NT2/D1 (cell line): ENCODE results near the gene FJX1.

ENCODE experiments used
- DNase-seq: peaks from one replicate; pipeline ENCODE4 v3.0.0-alpha.2; 2011; ENCODE audit warnings: low read depth, low spot score
- H3K27me3 ChIP-seq: 2 replicates; pipeline ENCODE4 v1.6.0; 2011; ENCODE audit warnings: mild to moderate bottlenecking; ENCODE audit not compliant: insufficient read length, insufficient read depth
- H3K36me3 ChIP-seq: 2 replicates; pipeline ENCODE4 v1.6.1; 2011; ENCODE audit warnings: mild to moderate bottlenecking, low read length, mixed read lengths; ENCODE audit not compliant: insufficient read depth, insufficient read length
- H3K4me1 ChIP-seq: 2 replicates; pipeline ENCODE4 v1.5.1; 2011; ENCODE audit not compliant: insufficient read depth, insufficient read length
- H3K4me3 ChIP-seq: 2 replicates; pipeline ENCODE4 v1.5.1; 2011; ENCODE audit warnings: low read depth; ENCODE audit not compliant: insufficient read length
- H3K9ac ChIP-seq: 2 replicates; pipeline ENCODE4 v1.6.0; 2011; ENCODE audit warnings: low read depth; ENCODE audit not compliant: insufficient read length
- H3K9me3 ChIP-seq: 2 replicates; pipeline ENCODE4 v1.5.1; 2011; ENCODE audit warnings: mild to moderate bottlenecking, low read length; ENCODE audit not compliant: insufficient read depth
- SUZ12 ChIP-seq: IDR thresholded peaks from 2 replicates; pipeline ENCODE4 v1.6.1; 2011; ENCODE audit not compliant: insufficient read length, insufficient read depth; ENCODE audit errors: extremely low read depth
- YY1 ChIP-seq: IDR thresholded peaks from 2 replicates; pipeline ENCODE4 v1.6.1; 2011; ENCODE audit not compliant: insufficient read length, insufficient read depth
- ZNF274 ChIP-seq: IDR thresholded peaks from 2 replicates; pipeline ENCODE4 v1.6.1; 2011; ENCODE audit warnings: mild to moderate bottlenecking, low read depth, low read length

The FJX1 gene

DNA sequence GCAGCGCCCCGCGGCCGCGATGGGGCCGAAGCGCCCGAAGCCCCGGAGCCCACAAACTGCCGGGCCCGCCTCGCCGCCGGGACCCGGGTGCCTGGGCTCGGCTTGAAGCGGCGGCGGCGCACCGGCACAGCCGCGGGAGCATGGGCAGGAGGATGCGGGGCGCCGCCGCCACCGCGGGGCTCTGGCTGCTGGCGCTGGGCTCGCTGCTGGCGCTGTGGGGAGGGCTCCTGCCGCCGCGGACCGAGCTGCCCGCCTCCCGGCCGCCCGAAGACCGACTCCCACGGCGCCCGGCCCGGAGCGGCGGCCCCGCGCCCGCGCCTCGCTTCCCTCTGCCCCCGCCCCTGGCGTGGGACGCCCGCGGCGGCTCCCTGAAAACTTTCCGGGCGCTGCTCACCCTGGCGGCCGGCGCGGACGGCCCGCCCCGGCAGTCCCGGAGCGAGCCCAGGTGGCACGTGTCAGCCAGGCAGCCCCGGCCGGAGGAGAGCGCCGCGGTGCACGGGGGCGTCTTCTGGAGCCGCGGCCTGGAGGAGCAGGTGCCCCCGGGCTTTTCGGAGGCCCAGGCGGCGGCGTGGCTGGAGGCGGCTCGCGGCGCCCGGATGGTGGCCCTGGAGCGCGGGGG lies 346 bp downstream of the FJX1 start:
- TF ChIP-seq YY1 (no peak), SUZ12 (no peak), ZNF274 (no peak)
- peak overlapping the region; percentile 90 for H3K4me3 ChIP-seq
- peaks cover 18% of the 10 kb centered on the region for H3K36me3 ChIP-seq
- H3K27me3 ChIP-seq, result no peaks in the 10 kb centered on the region
- peak overlapping the region; percentile 93 for H3K9ac ChIP-seq
- H3K4me1 ChIP-seq, result peaks cover 2% of the 10 kb centered on the region
- no peaks in the 10 kb centered on the region for H3K9me3 ChIP-seq
- DNase-seq, result no peak

- DNase-seq, result no peak
- no peaks in the 10 kb centered on the region for H3K27me3 ChIP-seq
- peak overlapping the region; percentile 93 for H3K9ac ChIP-seq
- peaks cover 2% of the 10 kb centered on the region for H3K4me1 ChIP-seq
- H3K36me3 ChIP-seq, result peaks cover 18% of the 10 kb centered on the region
- TF ChIP-seq SUZ12 (no peak), ZNF274 (no peak), YY1 (no peak)
- peak overlapping the region; percentile 90 for H3K4me3 ChIP-seq
- H3K9me3 ChIP-seq, result no peaks in the 10 kb centered on the region
Measured at GRCh38 chr11:35619116-35619854, 1.0 kb downstream of the FJX1 start.

- Histone ChIP-seq H3K9ac (peak overlapping the region; percentile 93), H3K4me3 (peak overlapping the region; percentile 90), H3K9me3 (no peaks in the 10 kb centered on the region), H3K36me3 (peaks cover 18% of the 10 kb centered on the region), H3K4me1 (peaks cover 2% of the 10 kb centered on the region), H3K27me3 (no peaks in the 10 kb centered on the region)
- TF ChIP-seq ZNF274, result no peak
- TF ChIP-seq YY1, result no peak
- no peak for TF ChIP-seq SUZ12
- DNase-seq, result no peak
Measured at GRCh38 chr11:35619855-35620640, 1.8 kb downstream of the FJX1 start.

DNA sequence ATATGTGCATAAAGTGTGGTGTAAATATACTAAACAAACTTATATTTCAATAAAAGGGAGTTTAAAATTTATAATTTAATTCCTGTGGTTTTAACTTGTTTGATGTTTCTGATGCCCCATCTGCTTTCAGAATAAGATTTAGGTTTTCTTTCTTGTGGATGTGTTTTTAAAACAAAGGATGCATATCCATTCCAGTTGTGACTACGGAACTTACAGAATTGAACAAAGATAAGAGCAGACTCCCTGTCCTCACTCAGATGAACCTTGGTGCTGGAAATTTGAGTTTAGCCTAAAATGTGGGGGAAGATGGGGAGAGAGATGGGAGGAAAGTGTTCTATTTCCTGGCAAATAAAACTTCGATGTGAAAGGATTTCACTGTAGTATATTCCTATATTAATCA lies 2.5 kb downstream of the FJX1 start:
- no peaks in the 10 kb centered on the region for H3K9me3 ChIP-seq
- no peak for TF ChIP-seq YY1
- no peak for TF ChIP-seq ZNF274
- no peak for TF ChIP-seq SUZ12
- H3K36me3 ChIP-seq, result peaks cover 18% of the 10 kb centered on the region
- peak overlapping the region; percentile 90 for H3K4me3 ChIP-seq
- no peaks in the 10 kb centered on the region for H3K27me3 ChIP-seq
- H3K9ac ChIP-seq, result no peak overlapping the region
- no peak for DNase-seq
- H3K4me1 ChIP-seq, result peaks cover 2% of the 10 kb centered on the region

GRCh38 chr11:35621620-35622019 lies 3.4 kb downstream of the FJX1 start:
- DNase-seq, result no peak
- Histone ChIP-seq H3K4me3 (no peak overlapping the region), H3K36me3 (peaks cover 18% of the 10 kb centered on the region), H3K9ac (no peak overlapping the region), H3K27me3 (no peaks in the 10 kb centered on the region), H3K4me1 (no peaks in the 10 kb centered on the region), H3K9me3 (no peaks in the 10 kb centered on the region)
- TF ChIP-seq ZNF274, result no peak
- TF ChIP-seq YY1, result no peak
- no peak for TF ChIP-seq SUZ12

- TF ChIP-seq YY1 (no peak), ZNF274 (no peak), SUZ12 (no peak)
- H3K36me3 ChIP-seq, result peaks cover 18% of the 10 kb centered on the region
- no peaks in the 10 kb centered on the region for H3K9me3 ChIP-seq
- no peak overlapping the region for H3K4me3 ChIP-seq
- H3K27me3 ChIP-seq, result no peaks in the 10 kb centered on the region
- no peak overlapping the region for H3K9ac ChIP-seq
- DNase-seq, result no peak
- H3K4me1 ChIP-seq, result no peaks in the 10 kb centered on the region
Measured at GRCh38 chr11:35622070-35622469, 3.8 kb downstream of the FJX1 start.
